Fibroblast of the conjunctiva (primary cell): ENCODE results near the gene ZNF329.
"Not testable (repeated sequence)": the region's sequence is repeated elsewhere in the genome, so short reads cannot be mapped to it uniquely, and the experiment has no call there.

Experiments
- DNase-seq: peaks from one replicate; pipeline ENCODE4 v3.0.0-alpha.2; 2010; ENCODE audit warnings: low read depth

Gene ZNF329

GRCh38 chr19:58150328-58150921 is at the start of gene ZNF329:
Gene ZNF329 (minus strand): TSS chr19:58150789. CDS start chr19:58129503, 21,286 bp downstream.
- peak; percentile 67 for DNase-seq

GRCh38 chr19:58196901-58197616 is 46.5 kb upstream of the ZNF329 start:
- no peak for DNase-seq

GRCh38 chr19:58183817-58184215 is 33.2 kb upstream of the ZNF329 start:
- DNase-seq = no peak

DNA sequence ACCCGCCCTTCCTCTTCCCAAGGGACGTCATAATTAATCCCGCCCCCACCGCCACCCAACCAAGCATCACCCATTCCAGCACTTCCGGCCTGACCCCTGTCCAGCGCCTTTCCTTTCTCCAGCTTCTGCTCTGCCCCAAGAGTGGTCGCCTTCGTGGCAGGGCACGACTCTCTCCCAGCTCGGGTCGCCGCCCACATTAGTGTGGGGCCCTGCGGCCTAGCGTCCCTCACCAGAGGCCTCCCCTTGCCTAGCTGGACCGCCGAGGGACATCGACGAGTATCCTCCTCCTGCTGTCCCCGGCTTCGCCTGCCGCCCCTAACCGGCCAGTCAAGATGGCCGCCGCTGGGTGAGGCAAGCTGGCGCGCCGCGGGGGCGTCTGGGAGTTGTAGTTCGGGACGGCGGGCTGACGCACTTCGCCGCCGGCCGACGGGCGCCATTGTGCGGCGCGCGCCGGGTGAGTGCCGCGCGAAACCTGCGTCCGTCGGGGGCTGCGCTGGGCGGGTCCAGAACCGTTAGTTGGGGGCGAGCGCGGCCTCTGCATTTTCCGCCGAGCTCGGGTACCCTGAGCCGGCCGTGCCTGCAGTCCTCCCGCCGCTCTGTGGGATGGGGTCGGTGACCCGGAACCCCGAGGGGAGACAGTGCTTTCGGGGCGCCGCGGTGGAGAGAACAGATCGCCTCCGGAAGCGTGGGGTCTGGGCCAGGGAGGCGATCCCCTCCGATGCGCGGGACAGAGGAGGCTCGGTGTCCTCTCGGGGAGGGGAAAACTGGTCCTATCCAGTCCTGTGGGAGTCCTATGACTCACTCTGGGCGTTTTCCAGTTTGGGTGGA is 32.6 kb upstream of the ZNF329 start, which contains the start of gene ZNF274:
Gene ZNF274 (plus strand): TSS at position 73 of the 828 bp plus-strand sequence. CDS start 905 bp downstream, outside the sequence.
- DNase-seq = peak; percentile 88

- DNase-seq = no peak
Observed at GRCh38 chr19:58182577-58182988, 32.0 kb upstream of the ZNF329 start.

- DNase-seq = peak; percentile 14
Observed at GRCh38 chr19:58181902-58182576, 31.4 kb upstream of the ZNF329 start.

GRCh38 chr19:58170860-58171259 is 20.3 kb upstream of the ZNF329 start:
- no peak for DNase-seq

DNA sequence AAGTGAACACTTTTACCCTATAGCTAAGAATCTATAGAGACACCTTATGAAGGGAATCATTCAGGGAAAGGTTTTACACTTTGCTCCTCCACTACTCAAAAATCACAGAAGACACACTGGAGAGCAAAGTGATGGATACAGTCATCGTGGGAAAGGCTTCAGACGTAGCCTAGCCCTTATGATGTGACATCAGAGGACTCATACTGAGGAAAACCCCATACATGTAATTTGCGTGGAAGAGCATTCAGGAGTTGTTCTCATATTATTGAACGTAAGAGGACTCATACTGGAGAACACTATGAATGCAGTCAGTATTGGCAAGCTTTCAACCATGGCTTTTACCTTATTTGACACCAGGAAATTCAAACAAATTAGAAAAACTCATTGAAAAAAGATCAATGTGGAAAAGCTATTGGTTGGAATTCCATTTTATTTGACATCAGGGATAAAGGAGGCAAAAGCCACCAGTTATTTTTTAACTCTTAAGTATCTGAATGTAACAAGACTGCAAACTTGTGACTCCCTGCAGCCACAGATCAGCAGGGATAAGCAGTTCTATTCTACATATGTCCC is 16.2 kb upstream of the ZNF329 start:
- DNase-seq = no peak

DNA sequence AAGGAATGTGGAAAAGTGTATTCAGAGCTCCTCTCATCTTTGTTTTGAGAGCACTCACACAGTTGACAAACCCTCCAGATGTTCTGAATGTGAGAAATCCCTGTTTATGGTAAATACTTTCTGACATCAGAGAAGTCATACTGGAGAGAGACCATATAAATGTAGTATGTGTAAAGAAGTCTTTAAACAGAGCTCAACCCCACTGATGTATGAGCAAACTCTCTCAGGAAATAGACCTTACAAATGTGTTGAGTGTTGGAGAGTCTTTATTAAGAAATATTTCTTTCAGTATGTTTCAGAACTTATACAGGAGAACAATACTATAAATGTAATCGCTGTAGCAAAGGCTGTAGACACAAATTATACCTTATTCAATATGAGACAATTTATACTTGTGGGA is 15.7 kb upstream of the ZNF329 start:
- DNase-seq = no peak

- DNase-seq = no peak
Observed at GRCh38 chr19:58157045-58157728, 6.6 kb upstream of the ZNF329 start.

GRCh38 chr19:58154679-58155648 is 4.4 kb upstream of the ZNF329 start:
- DNase-seq = peak; percentile 84

DNA sequence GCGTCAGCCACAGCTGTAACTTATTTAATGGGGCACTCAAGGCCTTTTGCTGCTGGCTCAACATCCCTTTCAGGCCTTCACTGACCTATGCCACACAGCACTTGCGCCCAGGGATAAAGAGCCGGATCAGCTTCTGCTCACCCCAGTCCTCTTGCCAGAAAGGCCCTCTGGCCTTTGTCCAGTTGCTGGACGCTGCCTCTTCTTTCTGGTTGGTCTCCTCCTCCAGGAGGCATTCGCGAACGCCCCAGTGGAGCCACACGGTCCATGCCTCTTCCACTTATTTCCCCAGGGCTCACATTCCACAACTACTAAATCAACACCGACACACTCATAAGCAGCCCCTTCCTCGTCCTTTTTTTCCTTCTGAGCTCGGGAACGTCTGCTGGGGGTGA is 3.7 kb upstream of the ZNF329 start:
- DNase-seq = peak; percentile 33

DNA sequence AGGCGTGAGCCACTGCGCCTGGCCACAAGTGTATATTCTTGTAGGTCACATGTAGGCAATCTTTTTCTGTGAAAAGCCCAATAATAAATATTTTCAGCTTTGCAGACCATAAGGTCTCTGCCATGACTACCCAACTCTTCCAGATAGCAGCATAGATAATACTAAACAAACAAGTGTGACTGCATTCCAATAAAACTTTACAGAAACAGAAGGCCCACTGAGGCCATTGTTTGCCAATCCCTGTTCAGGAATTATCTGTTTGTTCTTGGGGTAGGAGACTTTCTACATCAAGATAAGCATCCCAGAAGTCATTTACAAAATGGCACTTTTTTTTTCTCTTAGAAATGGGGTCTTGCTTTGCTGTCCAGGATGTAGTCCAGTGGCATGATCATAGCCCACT is 2.8 kb upstream of the ZNF329 start:
- no peak for DNase-seq

- DNase-seq = not testable (repeated sequence)
Observed at GRCh38 chr19:58147475-58147874, 3.1 kb downstream of the ZNF329 start.

- DNase-seq = no peak
Observed at GRCh38 chr19:58145849-58146248, 4.7 kb downstream of the ZNF329 start.

GRCh38 chr19:58134244-58134643 is 16.3 kb downstream of the ZNF329 start:
- no peak for DNase-seq

GRCh38 chr19:58129284-58129683 is 21.3 kb downstream of the ZNF329 start:
- DNase-seq = no peak

DNA sequence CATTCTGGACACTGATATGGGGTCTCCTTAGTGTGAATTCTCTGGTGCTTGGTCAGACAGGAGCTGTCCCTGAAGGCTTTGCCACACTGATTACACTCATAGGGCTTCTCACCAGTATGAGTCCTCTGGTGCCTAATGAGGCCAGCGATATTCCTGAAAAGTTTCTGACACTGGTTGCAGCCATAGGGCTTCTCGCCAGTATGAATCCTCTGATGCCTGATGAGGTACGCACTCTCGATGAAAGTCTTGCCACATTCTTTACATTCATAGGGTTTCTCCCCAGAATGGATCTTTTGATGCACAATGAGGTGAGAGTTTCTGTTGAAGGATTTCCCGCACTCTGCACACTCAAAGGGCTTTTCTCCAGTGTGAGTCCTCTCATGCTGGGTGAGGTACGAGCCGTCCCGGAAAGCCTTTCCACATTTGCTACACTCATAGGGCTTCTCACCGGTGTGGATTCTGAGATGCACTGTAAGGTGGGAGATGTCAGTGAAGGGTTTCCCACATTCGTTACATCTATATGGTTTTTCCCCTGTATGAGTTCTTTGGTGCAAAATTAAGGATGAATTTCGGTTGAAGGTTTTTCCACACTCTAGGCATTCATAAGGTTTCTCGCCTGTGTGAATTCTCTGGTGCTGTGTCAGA is 22.4 kb downstream of the ZNF329 start:
- no peak for DNase-seq

- DNase-seq = no peak
Observed at GRCh38 chr19:58123354-58123753, 27.2 kb downstream of the ZNF329 start.
